Upper lobe of left lung (tissue), 6 donors: Measurements from ENCODE around the gene EPM2AIP1. TPM values are rescaled to one million over a fixed set of nuclear protein-coding genes. Genes with fewer than 3 reads are reported as not detected.

Experiments
- ATAC-seq, 2 donors: fragments of 200-7000 bp; cut with Tn5 transposase; one replicate each; pipeline ENCODE4 v1.9.1; 2022; ENCODE audit warnings: mild to moderate bottlenecking in 2 of 2, moderate library complexity in 2 of 2; ENCODE audit not compliant: low FRiP score in 2 of 2
- DNase-seq, 2 donors: peaks; one replicate each; pipeline ENCODE4 v3.0.0-alpha.2; 2019 to 2020
- H3K27ac ChIP-seq, 4 donors: fragments of 200-600 bp; sonication (generic); one replicate each; pipeline ENCODE4 v1.5.1; 2016 to 2019
- H3K27me3 ChIP-seq, 4 donors: fragments of 200-600 bp; sonication (generic); one replicate each; pipeline ENCODE4 v1.5.1; 2017 to 2019
- H3K36me3 ChIP-seq, 4 donors: fragments of 200-600 bp; sonication (generic); one replicate each; pipeline ENCODE4 v1.5.1; 2016 to 2019
- H3K4me1 ChIP-seq, 4 donors: fragments of 200-600 bp; sonication (generic); one replicate each; pipeline ENCODE4 v1.5.1; 2018 to 2019
- H3K4me3 ChIP-seq, 4 donors: fragments of 200-600 bp; sonication (generic); one replicate each; pipeline ENCODE4 v1.5.1; 2017 to 2019; ENCODE audit warnings: mild to moderate bottlenecking in 2 of 4, moderate library complexity in 1 of 4
- H3K9me3 ChIP-seq, 4 donors: fragments of 200-600 bp; sonication (generic); one replicate each; pipeline ENCODE4 v1.5.1; 2018 to 2019
- EP300 ChIP-seq, 4 donors: sonication (generic); formaldehyde crosslinking; IDR thresholded peaks; one replicate each; pipeline ENCODE4 v1.5.1; 2017; ENCODE audit warnings: antibody characterized with exemption in 4 of 4, control low read depth in 2 of 4
- POLR2A ChIP-seq, 4 donors: fragments of 450-650 bp; IDR thresholded peaks; one replicate each; pipeline ENCODE4 v1.5.1; 2016 to 2017; ENCODE audit warnings: antibody characterized with exemption in 4 of 4, mild to moderate bottlenecking in 2 of 4
- POLR2AphosphoS5 ChIP-seq, 2 donors: sonication (generic); formaldehyde crosslinking; IDR thresholded peaks; one replicate each; pipeline ENCODE4 v1.5.1; 2017; ENCODE audit warnings: antibody characterized with exemption in 2 of 2
- WGBS, 2 donors: methylation state at CpG; one replicate each; pipeline ENCODE4 v1.1.5; 2017 to 2018; 5-methylcytosine and 5-hydroxymethylcytosine counted together
- total RNA-seq, 6 donors: library from RNA; depleted of rRNA in 4 of 6; stranded (reverse); fragments of >200 nt in 4 of 6; gene quantifications; one replicate each; pipeline versions ENCODE4 v1.1.0 to v1.2.1, GENCODE V29; 2016 to 2021
- TF ChIP-seq, protein P1 (sequence below), 6 experiments: fragments of 450-650 bp in 4 of 6; fragments of 200-600 bp in 2 of 6; sonication (generic) in 2 of 6; IDR thresholded peaks; one replicate each; pipeline ENCODE4 v1.5.1; 2016 to 2019; ENCODE audit warnings: antibody characterized with exemption in 6 of 6
- donor health status: DM: no; HTN: no; CAD: no; lungs with moderate emphysema.
- donor health status: DM: no; HTN: yes; CAD: no; lungs with severe emphysema.

Gene EPM2AIP1
- total RNA-seq, 6 donors from 2014 or later = 12.5 to 44.0 (median 18.1) TPM

DNA sequence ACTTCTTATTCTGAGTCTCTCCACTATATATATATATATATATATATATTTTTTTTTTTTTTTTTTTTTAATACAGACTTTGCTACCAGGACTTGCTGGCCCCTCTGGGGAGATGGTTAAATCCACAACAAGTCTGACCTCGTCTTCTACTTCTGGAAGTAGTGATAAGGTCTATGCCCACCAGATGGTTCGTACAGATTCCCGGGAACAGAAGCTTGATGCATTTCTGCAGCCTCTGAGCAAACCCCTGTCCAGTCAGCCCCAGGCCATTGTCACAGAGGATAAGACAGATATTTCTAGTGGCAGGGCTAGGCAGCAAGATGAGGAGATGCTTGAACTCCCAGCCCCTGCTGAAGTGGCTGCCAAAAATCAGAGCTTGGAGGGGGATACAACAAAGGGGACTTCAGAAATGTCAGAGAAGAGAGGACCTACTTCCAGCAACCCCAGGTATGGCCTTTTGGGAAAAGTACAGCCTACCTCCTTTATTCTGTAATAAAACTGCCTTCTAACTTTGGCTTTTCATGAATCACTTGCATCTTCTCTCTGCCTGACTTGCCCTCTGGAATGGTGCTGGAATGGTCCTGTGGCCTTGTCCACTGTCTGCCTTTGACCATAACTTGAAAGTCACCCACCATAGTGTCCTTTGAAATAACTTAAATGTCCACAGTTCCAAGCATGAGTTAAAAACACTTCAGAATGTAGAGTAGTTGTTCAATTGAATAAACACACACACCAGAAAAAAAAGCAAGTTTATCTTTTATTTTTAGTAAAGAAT, 32.8 kb upstream of the EPM2AIP1 start:
- H3K4me3 ChIP-seq = no peak overlapping the region
- ATAC-seq (no peak), DNase-seq (no peak)
- 90 to 98% methylated on average over 3 of the region's 3 CpGs for WGBS, 2 donors
- no peaks in the 10 kb centered on the region for H3K27me3 ChIP-seq
- peaks cover 11 to 85% (median 50%) of the 10 kb centered on the region in 4 donors for H3K36me3 ChIP-seq
- H3K4me1 ChIP-seq = peaks cover 0 to 12% (median 5%) of the 10 kb centered on the region in 4 donors
- no peak overlapping the region for H3K27ac ChIP-seq
- TF ChIP-seq, protein P1, sequence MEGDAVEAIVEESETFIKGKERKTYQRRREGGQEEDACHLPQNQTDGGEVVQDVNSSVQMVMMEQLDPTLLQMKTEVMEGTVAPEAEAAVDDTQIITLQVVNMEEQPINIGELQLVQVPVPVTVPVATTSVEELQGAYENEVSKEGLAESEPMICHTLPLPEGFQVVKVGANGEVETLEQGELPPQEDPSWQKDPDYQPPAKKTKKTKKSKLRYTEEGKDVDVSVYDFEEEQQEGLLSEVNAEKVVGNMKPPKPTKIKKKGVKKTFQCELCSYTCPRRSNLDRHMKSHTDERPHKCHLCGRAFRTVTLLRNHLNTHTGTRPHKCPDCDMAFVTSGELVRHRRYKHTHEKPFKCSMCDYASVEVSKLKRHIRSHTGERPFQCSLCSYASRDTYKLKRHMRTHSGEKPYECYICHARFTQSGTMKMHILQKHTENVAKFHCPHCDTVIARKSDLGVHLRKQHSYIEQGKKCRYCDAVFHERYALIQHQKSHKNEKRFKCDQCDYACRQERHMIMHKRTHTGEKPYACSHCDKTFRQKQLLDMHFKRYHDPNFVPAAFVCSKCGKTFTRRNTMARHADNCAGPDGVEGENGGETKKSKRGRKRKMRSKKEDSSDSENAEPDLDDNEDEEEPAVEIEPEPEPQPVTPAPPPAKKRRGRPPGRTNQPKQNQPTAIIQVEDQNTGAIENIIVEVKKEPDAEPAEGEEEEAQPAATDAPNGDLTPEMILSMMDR (IDR thresholded peaks at IDR 0.05) = no peak
- TF ChIP-seq EP300 (IDR thresholded peaks at IDR 0.05) (no peak), POLR2A (IDR thresholded peaks at IDR 0.05) (no peak), POLR2AphosphoS5 (IDR thresholded peaks at IDR 0.05) (no peak)
- H3K9me3 ChIP-seq = no peaks in the 10 kb centered on the region

DNA sequence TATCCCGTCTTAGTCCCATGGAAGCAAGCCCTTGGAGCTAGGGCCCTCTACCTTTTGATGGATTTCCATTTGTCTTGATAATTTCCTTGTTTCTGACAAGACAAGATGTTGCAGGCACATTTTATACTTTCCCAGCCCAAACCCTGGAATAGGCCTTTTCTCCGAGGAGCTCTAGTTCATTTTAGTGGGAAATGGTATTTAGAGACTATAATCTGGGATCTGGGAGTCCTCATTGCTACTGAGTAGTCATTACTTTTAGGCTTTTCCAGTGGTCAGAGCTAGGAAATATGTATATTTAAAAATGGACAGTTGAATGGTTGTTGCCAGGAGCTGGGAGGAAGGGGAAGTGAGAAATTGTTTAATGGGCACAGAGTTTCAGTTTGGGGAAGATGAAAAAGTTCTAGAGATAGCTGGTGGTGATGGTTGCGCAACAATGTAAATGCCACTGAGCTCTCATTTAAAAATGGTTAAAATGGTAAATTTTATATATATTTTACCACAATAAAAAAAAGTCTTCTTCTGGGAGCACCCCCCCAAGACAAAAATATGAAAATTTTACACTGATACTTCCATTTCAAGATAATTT, 32.0 kb upstream of the EPM2AIP1 start:
- peak in 1 of 2 donors; percentile 51 for ATAC-seq
- Histone ChIP-seq H3K9me3 (no peaks in the 10 kb centered on the region), H3K4me1 (peaks cover 0 to 12% (median 3%) of the 10 kb centered on the region in 4 donors), H3K36me3 (peaks cover 16 to 85% (median 53%) of the 10 kb centered on the region in 4 donors), H3K27me3 (no peaks in the 10 kb centered on the region), H3K27ac (no peak overlapping the region), H3K4me3 (no peak overlapping the region)
- 91 to 94% methylated on average over 3 of the region's 3 CpGs for WGBS, 2 donors
- TF ChIP-seq EP300 (IDR thresholded peaks at IDR 0.05) (no peak), POLR2AphosphoS5 (IDR thresholded peaks at IDR 0.05) (no peak), POLR2A (IDR thresholded peaks at IDR 0.05) (no peak)
- TF ChIP-seq, protein P1 (IDR thresholded peaks at IDR 0.05) = no peak
- no peak for DNase-seq

DNA sequence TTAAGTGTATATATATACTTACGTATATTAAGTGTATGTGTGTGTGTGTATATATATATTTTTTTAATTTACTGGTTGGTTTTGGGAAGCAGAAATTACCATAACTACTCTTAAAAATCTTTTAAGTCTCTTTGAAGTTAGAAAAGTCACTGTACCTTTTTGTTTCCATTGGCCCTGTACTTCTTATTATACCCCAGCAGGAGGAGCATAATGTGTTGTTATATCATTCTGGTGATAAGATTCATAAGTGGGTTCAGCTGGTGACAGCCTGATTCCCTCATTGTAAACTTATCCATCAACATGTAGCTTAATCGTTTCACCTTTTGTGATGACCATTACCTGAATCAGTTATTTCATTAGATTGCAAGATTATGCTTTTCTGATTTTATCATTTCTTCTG, 31.2 kb upstream of the EPM2AIP1 start:
- WGBS, 2 donors = 90% methylated on average over 2 of the region's 2 CpGs
- Histone ChIP-seq H3K27ac (no peak overlapping the region), H3K4me3 (no peak overlapping the region), H3K4me1 (peaks cover 0 to 12% (median 2%) of the 10 kb centered on the region in 4 donors), H3K36me3 (peaks cover 16 to 85% (median 55%) of the 10 kb centered on the region in 4 donors), H3K9me3 (no peaks in the 10 kb centered on the region), H3K27me3 (no peaks in the 10 kb centered on the region)
- no peak for DNase-seq
- ATAC-seq = no peak
- TF ChIP-seq EP300 (IDR thresholded peaks at IDR 0.05) = no peak
- TF ChIP-seq, protein P1 (IDR thresholded peaks at IDR 0.05) = peak in 5 of 6 experiments; percentile 20 to 49 (median 45)

DNA sequence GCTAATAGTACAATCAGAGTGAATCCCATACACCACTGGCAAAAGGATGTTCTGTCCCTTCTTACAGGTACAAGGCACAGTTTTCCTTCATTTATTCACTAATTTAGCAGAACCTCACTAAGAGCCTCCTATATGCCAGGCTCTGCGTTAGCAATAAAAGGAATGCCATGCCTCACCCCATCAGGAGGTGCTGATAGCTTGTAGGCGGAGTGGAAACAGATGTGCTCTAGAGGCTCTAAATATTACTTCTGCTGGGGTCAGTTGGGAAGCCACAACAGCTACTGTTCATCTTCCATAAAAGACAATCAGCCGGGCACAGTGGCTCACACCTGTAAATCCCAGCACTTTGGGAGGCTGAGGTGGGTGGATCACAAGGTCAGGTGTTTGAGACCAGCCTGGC, 24.8 kb upstream of the EPM2AIP1 start:
- ATAC-seq (no peak), DNase-seq (no peak)
- 80 to 94% methylated on average over 3 of the region's 3 CpGs for WGBS, 2 donors
- Histone ChIP-seq H3K27me3 (no peaks in the 10 kb centered on the region), H3K4me3 (no peak overlapping the region), H3K4me1 (no peaks in the 10 kb centered on the region), H3K36me3 (peaks cover 32 to 96% (median 76%) of the 10 kb centered on the region in 4 donors), H3K9me3 (no peaks in the 10 kb centered on the region), H3K27ac (no peak overlapping the region)
- TF ChIP-seq POLR2AphosphoS5 (IDR thresholded peaks at IDR 0.05) (no peak), POLR2A (IDR thresholded peaks at IDR 0.05) (no peak), EP300 (IDR thresholded peaks at IDR 0.05) (no peak)
- TF ChIP-seq, protein P1 (IDR thresholded peaks at IDR 0.05) = no peak
